ENCODE measurements around the gene GPX6. TPM values are rescaled to one million over a fixed set of nuclear protein-coding genes. Genes with fewer than 3 reads are reported as not detected.

GPX6 gene
- total RNA-seq, 1 experiment from 2014 or later = not detected

GRCh38 chr6:28501259-28501658 is 14.3 kb downstream of the GPX6 start:
- Histone ChIP-seq H3K27me3 (ENCODE audit: control insufficient read depth, insufficient read depth, low read length) (peaks cover 11% of the 10 kb centered on the region), H3K36me3 (ENCODE audit: control insufficient read depth, insufficient read depth, low read length) (no peaks in the 10 kb centered on the region), H3K9me3 (ENCODE audit: control insufficient read depth, insufficient read depth, low read depth, low read length) (no peaks in the 10 kb centered on the region), H3K27ac (ENCODE audit: low read length) (no peak overlapping the region), H3K4me1 (ENCODE audit: control insufficient read depth, insufficient read depth, low read length) (no peaks in the 10 kb centered on the region), H3K4me3 (ENCODE audit: low read depth in 2 of 2, low read length in 2 of 2) (no peak overlapping the region)
- ChIA-PET CTCF (no interaction called here), POLR2A (no interaction called here)
- intact Hi-C loops (cut with micrococcal nuclease; ENCODE audit: unreplicated experiment) (no loop called here), in situ Hi-C loops (cut with HindIII; ENCODE audit: low pct_unique_long_range_greater_than_20kb, low sequenced_read_pairs) (no loop called here)
- no TSS peak for BruUV-seq (replicated peaks)
- no peak for DNase-seq (ENCODE audit: low read depth, low spot score)
- no peak for TF ChIP-seq TCF7L2 (IDR thresholded peaks at IDR 0.05; ENCODE audit: low read depth, low read length)
- TF ChIP-seq POLR2AphosphoS5 (IDR thresholded peaks at IDR 0.05; ENCODE audit: low read depth, low read length) = no peak
- TF ChIP-seq CTCF (IDR thresholded peaks at IDR 0.05) = no peak
- no peak for TF ChIP-seq REST (IDR thresholded peaks at IDR 0.05; ENCODE audit: insufficient read depth in 1 of 2, low read depth in 2 of 2, low read length in 1 of 2)
- ATAC-seq = no peak

DNA sequence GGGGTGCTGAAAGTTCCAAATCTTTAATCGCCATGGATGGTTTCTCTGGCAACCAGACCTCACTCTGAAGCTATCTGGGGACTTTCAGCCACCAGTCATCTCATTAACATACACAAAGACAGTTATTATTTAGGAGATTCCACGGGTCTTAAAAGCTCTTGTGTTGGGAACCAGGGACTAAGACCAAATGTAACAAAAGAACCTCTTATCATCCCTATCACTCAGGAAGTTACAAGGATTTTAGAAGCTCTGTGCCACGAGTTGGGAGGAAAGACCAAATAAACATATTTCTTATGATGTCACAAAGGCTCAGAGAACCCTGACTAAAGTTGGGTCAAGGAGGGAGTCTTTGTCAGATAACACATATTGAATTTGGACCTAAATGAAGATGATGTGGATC is 17.7 kb downstream of the GPX6 start:
- no peaks in the 10 kb centered on the region for H3K9me3 ChIP-seq (ENCODE audit: control insufficient read depth, insufficient read depth, low read depth, low read length)
- in situ Hi-C loops (cut with HindIII; ENCODE audit: low pct_unique_long_range_greater_than_20kb, low sequenced_read_pairs) (no loop called here), intact Hi-C loops (cut with micrococcal nuclease; ENCODE audit: unreplicated experiment) (loop anchor here (2.0 to 5.0 kb wide), 2 partner anchors 89 to 187 kb away; a partner anchor contains a TSS)
- H3K4me1 ChIP-seq (ENCODE audit: control insufficient read depth, insufficient read depth, low read length) = no peaks in the 10 kb centered on the region
- H3K27ac ChIP-seq (ENCODE audit: low read length) = no peak overlapping the region
- POLR2A ChIA-PET = no interaction called here
- CTCF ChIA-PET = no interaction called here
- no peaks in the 10 kb centered on the region for H3K36me3 ChIP-seq (ENCODE audit: control insufficient read depth, insufficient read depth, low read length)
- H3K27me3 ChIP-seq (ENCODE audit: control insufficient read depth, insufficient read depth, low read length) = peaks cover 2% of the 10 kb centered on the region; the same call in 1 of the 2 replicates
- DNase-seq (ENCODE audit: low read depth, low spot score) = no peak
- BruUV-seq (replicated peaks) = no TSS peak
- ATAC-seq = no peak
- TF ChIP-seq CTCF (IDR thresholded peaks at IDR 0.05) (no peak), SIN3A (IDR thresholded peaks at IDR 0.05; ENCODE audit: borderline replicate concordance, insufficient read depth, low read depth, low read length) (no peak), REST (IDR thresholded peaks at IDR 0.05; ENCODE audit: insufficient read depth in 1 of 2, low read depth in 2 of 2, low read length in 1 of 2) (no peak), TCF7L2 (IDR thresholded peaks at IDR 0.05; ENCODE audit: low read depth, low read length) (no peak), POLR2AphosphoS5 (IDR thresholded peaks at IDR 0.05; ENCODE audit: low read depth, low read length) (no peak)
- no peak overlapping the region for H3K4me3 ChIP-seq (ENCODE audit: low read depth in 2 of 2, low read length in 2 of 2)

Data from Panc1 (cell line).